Measurements from ENCODE around the gene RASSF4. TPM values are rescaled to one million over a fixed set of nuclear protein-coding genes. Genes with fewer than 3 reads are reported as not detected.

Gene RASSF4
- total and polyA plus RNA-seq, 4 donors, result 8.2 to 26.9 (median 12.4) TPM

- DNase-seq (ENCODE audit: low spot score), result no peak
- 92% methylated on average over 10 of the region's 10 CpGs for WGBS
- Histone ChIP-seq H3K9ac (ENCODE audit: low read depth in 1 of 2, low read length in 2 of 2) (no peak overlapping the region), H3K27me3 (ENCODE audit: control insufficient read depth in 4 of 4, insufficient read depth in 4 of 4, low read length in 3 of 4) (no peaks in the 10 kb centered on the region), H3K4me3 (ENCODE audit: low read depth in 1 of 3, low read length in 3 of 3) (no peak overlapping the region), H3K9me3 (ENCODE audit: control insufficient read depth in 4 of 4, low read length in 3 of 4) (no peaks in the 10 kb centered on the region), H3K36me3 (ENCODE audit: control insufficient read depth in 4 of 4, insufficient read depth in 3 of 4, low read depth in 1 of 4, low read length in 3 of 4) (no peaks in the 10 kb centered on the region), H3K27ac (ENCODE audit: low read depth in 1 of 2, low read length in 2 of 2) (no peak overlapping the region), H3K4me1 (ENCODE audit: control insufficient read depth in 4 of 4, insufficient read depth in 4 of 4, low read length in 3 of 4) (peaks cover 32 to 44% (median 36%) of the 10 kb centered on the region in 4 donors)
- TF ChIP-seq TAF1 (conservative IDR thresholded peaks at IDR 0.05), result no peak
- no peak for TF ChIP-seq RXRA (IDR thresholded peaks at IDR 0.05)
- TF ChIP-seq FOXA2 (IDR thresholded peaks at IDR 0.05), result no peak
- TF ChIP-seq REST (IDR thresholded peaks at IDR 0.05), result no peak
- no peak for TF ChIP-seq FOXA1 (IDR thresholded peaks at IDR 0.05)
- TF ChIP-seq RAD21 (IDR thresholded peaks at IDR 0.05), result no peak
- no peak for TF ChIP-seq YY1 (IDR thresholded peaks at IDR 0.05)
- no peak for TF ChIP-seq ATF3 (IDR thresholded peaks at IDR 0.05)
- no peak for TF ChIP-seq EGR1 (IDR thresholded peaks at IDR 0.05; ENCODE audit: low read depth in 2 of 2)
- TF ChIP-seq GABPA (IDR thresholded peaks at IDR 0.05 in 1 of 2, conservative IDR thresholded peaks at IDR 0.05 in 1 of 2), result no peak
- TF ChIP-seq CTCF (IDR thresholded peaks at IDR 0.05; ENCODE audit: low read depth, low read length, missing input control), result no peak
- TF ChIP-seq ZBTB33 (IDR thresholded peaks at IDR 0.05), result no peak
- TF ChIP-seq SP1 (IDR thresholded peaks at IDR 0.05), result no peak
- no peak for TF ChIP-seq HNF4G (IDR thresholded peaks at IDR 0.05)
- no peak for TF ChIP-seq HNF4A (conservative IDR thresholded peaks at IDR 0.05)
- TF ChIP-seq MAX (IDR thresholded peaks at IDR 0.05), result no peak
- no peak for TF ChIP-seq JUND (IDR thresholded peaks at IDR 0.05)
- no peak for TF ChIP-seq NR2F2 (IDR thresholded peaks at IDR 0.05)
Measured at GRCh38 chr10:44988957-44989585, 29.5 kb downstream of the RASSF4 start.
